GM13977 (cell line): ENCODE data around the gene CXCL16.
"Not testable (repeated sequence)": the region's sequence is repeated elsewhere in the genome, so short reads cannot be mapped to it uniquely, and the experiment has no call there.

Experiments
- DNase-seq: peaks from one replicate; pipeline ENCODE4 v3.0.0; 2012; ENCODE audit warnings: low spot score
- in situ Hi-C: fragments of 300-500 bp; cut with MboI; formaldehyde crosslinking; loops from one replicate; pipeline ENCODE4 v1.12.0; 2022; ENCODE audit warnings: low sequenced_read_pairs, low pct_unique_long_range_greater_than_20kb, mixed read lengths, inconsistent platforms; ENCODE audit not compliant: unreplicated experiment
- TF ChIP-seq, protein P1 (sequence below): IDR thresholded peaks from 2 replicates; pipeline ENCODE4 v1.5.1; 2012; ENCODE audit warnings: mild to moderate bottlenecking, control low read depth; ENCODE audit not compliant: insufficient read depth; ENCODE audit errors: extremely low read depth, missing control alignments

Gene CXCL16

GRCh38 chr17:4703330-4703691 is 36.4 kb downstream of the CXCL16 start:
- no peak for DNase-seq
- in situ Hi-C loops = no loop called here
- TF ChIP-seq, protein P1, sequence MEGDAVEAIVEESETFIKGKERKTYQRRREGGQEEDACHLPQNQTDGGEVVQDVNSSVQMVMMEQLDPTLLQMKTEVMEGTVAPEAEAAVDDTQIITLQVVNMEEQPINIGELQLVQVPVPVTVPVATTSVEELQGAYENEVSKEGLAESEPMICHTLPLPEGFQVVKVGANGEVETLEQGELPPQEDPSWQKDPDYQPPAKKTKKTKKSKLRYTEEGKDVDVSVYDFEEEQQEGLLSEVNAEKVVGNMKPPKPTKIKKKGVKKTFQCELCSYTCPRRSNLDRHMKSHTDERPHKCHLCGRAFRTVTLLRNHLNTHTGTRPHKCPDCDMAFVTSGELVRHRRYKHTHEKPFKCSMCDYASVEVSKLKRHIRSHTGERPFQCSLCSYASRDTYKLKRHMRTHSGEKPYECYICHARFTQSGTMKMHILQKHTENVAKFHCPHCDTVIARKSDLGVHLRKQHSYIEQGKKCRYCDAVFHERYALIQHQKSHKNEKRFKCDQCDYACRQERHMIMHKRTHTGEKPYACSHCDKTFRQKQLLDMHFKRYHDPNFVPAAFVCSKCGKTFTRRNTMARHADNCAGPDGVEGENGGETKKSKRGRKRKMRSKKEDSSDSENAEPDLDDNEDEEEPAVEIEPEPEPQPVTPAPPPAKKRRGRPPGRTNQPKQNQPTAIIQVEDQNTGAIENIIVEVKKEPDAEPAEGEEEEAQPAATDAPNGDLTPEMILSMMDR = no peak

DNA sequence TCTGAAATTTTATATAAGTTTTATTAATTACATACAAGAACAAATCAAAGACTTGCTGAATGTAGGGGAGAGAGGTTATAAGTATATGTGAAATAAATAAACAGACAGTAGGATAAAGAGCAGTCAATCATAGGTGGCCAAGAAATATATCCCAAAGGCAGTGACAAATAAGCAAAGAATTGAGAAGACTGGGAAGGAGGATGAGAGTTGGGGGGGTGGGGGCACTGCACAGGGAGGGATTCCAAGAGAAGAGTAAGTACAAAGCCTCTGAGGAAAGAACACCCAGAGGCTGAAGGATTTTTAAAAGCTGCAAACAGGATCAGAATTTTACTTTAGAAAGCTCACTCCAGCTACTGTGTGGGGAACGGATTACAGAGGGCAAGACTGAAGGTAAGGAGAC is 38.6 kb downstream of the CXCL16 start:
- DNase-seq = no peak
- in situ Hi-C loops = no loop called here
- TF ChIP-seq, protein P1 = no peak

DNA sequence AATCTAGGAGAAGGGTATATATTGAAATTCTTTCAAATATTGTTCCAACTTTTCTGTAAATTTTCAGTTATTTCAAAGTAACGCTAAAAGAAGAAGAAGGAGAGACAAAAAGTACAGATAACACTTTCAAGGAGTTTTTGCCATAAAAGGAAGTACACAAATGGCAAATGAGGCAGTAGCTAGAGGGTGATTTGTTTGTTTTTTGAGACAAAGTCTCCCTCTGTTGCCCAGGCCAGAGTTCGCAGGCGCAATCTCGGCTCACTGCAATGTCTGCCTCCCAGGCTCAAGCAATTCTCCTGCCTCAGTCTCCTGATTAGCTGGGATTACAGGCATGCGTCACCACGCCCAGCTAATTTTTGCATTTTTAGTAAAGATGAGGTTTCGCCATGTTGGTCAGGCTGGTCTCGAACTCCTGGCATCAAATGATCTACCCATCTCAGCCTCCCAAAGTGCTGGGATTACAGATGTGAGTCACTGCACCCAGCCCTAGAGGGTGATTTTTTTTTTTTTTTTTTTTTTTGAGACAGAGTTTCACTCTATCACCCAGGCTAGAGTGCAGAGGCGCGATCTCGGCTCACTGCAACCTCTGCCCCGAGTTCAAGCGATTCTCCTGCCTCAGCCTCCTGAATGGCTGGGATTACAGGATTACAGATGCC is 40.2 kb downstream of the CXCL16 start:
- in situ Hi-C loops = not testable (repeated sequence)

GRCh38 chr17:4696437-4696805 is 43.3 kb downstream of the CXCL16 start:
- TF ChIP-seq, protein P1 = no peak
- in situ Hi-C loops = no loop called here
- peak; percentile 66 for DNase-seq

More for the DNA sequence above, 40.2 kb downstream of the CXCL16 start:
- DNase-seq = not testable (repeated sequence)

GRCh38 chr17:4693416-4693815 is 46.3 kb downstream of the CXCL16 start:
- TF ChIP-seq, protein P1 = no peak
- in situ Hi-C loops = no loop called here
- DNase-seq = no peak

DNA sequence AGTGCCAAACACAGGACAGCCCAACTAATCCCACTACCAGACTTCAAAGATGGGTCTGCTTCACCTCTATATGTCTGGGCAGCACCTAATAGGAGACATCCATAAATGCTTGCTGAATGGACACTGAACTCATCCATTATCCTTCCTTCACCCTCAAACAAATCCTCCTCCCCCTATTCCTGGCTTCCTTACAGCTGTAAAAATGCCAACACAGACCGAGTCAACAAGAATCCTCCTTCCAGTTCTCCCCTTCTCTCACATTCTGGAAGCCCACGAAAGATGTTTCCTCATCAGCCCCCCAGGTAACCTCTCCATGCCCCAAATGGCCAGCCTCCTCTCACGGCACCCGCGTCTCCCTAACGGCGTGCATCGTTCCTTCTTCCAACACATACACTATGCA is 48.0 kb downstream of the CXCL16 start:
- in situ Hi-C loops = no loop called here
- no peak for DNase-seq
- TF ChIP-seq, protein P1 = no peak

GRCh38 chr17:4690745-4691144 is 49.0 kb downstream of the CXCL16 start:
- DNase-seq = no peak
- in situ Hi-C loops = no loop called here
- TF ChIP-seq, protein P1 = no peak

DNA sequence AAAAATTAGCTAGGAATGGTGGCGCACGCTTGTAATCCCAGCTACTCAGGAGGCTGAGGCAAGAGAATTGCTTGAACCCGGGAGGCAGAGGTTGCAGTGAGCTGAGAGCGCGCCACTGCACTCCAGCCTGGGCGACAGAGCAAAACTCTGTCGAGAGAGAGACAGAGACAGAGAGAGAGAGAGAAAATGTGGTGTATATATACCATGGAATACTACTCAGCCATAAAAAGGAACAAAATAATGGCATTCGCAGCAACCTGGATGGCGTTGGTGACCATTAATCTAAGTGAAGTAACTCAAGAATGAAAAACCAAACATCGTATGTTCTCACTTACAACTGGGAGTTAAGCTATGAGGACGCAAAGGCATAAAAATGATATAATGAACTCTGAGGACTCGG is 49.9 kb downstream of the CXCL16 start:
- DNase-seq, in situ Hi-C loops: not testable (repeated sequence)

DNA sequence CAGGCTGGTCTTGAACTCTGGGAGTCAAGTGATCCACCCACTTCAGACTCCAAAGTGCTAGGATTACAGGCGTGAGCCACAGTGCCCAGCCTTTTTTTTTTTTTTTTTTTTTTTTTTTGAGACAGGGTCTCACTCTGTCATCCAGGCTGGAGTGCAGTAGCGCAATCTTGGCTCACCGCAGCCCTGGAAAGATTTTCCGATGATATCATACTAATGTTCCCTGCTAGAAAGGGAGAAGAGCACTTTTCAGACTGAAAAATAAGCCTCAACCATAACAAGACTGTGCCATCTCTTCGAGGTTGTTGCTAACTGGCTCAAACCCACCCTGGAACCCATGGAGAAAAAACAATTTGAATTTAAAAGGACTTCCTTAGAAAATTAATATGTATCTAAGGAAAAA is 56.0 kb downstream of the CXCL16 start:
- DNase-seq, in situ Hi-C loops: not testable (repeated sequence)
